K562 (cell line): Measurements from ENCODE around the gene PDHB. TPM values are rescaled to one million over a fixed set of nuclear protein-coding genes. Genes with fewer than 3 reads are reported as not detected.

Experiments
- ATAC-seq: fragments of 200-7000 bp; cut with Tn5 transposase; 3 replicates; pipeline ENCODE4 v1.9.1; 2020; ENCODE audit warnings: moderate library complexity
- BruUV-seq: library from RNA; stranded (reverse); fragments of 400-500 nt; replicated peaks from 2 replicates; lab custom pipeline; 2021; lab: Mats Ljungman, UMichigan
- CTCF ChIA-PET: fragments of 300-600 bp; formaldehyde crosslinking; extraction: SDS; loops from one replicate; lab custom pipeline; 2021; ENCODE audit warnings: low intra/inter-chr PET ratio; lab: Yijun Ruan, JAX
- POLR2A ChIA-PET: fragments of 300-600, 350-650 bp; sonication (Branson Sonifier 250); formaldehyde crosslinking; extraction: SDS; loops from one replicate; lab custom pipeline; 2021; ENCODE audit warnings: antibody characterized with exemption, inconsistent platforms; lab: Yijun Ruan, JAX
- DNase-seq, 4 experiments: peaks; one replicate each; pipeline versions ENCODE4 v3.0.0 to v3.0.0-alpha.2; 2011 to 2018; ENCODE audit warnings: low spot score in 3 of 4, mixed read lengths in 3 of 4; ENCODE audit errors: extremely low read depth in 1 of 4
- FAIRE-seq: peaks from 2 replicates; lab custom pipeline; 2011; peaks lifted over from hg19 to GRCh38; lab: Jason Lieb, UNC
- H2AFZ ChIP-seq: 2 replicates; pipeline ENCODE4 v1.6.0; 2011; ENCODE audit warnings: low read depth, low read length, control low read depth, inconsistent platforms
- H3K27ac ChIP-seq: fragments of 200-600 bp; 3 replicates; pipeline ENCODE4 v1.8.0; 2011; ENCODE audit warnings: low read depth, mild to moderate bottlenecking, control low read depth, inconsistent platforms, low read length, moderate library complexity, mixed read lengths; ENCODE audit errors: extremely low read depth
- H3K27me3 ChIP-seq, 2 experiments: fragments of 300-600 bp in 1 of 2; 2 replicates in 1 of 2; 3 replicates in 1 of 2; pipeline versions ENCODE4 v1.6.0 to v1.8.0; 2011; ENCODE audit warnings: inconsistent platforms in 2 of 2, low read length in 2 of 2, mild to moderate bottlenecking in 1 of 2, mixed read lengths in 1 of 2, moderate library complexity in 1 of 2; ENCODE audit not compliant: control insufficient read depth in 2 of 2, insufficient read depth in 2 of 2
- H3K36me3 ChIP-seq: fragments of 300-600 bp; 3 replicates; pipeline ENCODE4 v1.8.0; 2011; ENCODE audit warnings: mild to moderate bottlenecking, low read length, inconsistent platforms; ENCODE audit not compliant: control insufficient read depth, insufficient read depth
- H3K4me1 ChIP-seq, 2 experiments: fragments of 200-600 bp in 1 of 2; replicated peaks in 1 of 2; 2 replicates in 1 of 2; 3 replicates in 1 of 2; pipeline versions ENCODE4 v1.5.1 to v1.8.0; 2011; ENCODE audit warnings: inconsistent platforms in 2 of 2, low read length in 2 of 2, mild to moderate bottlenecking in 1 of 2, mixed read lengths in 1 of 2, moderate library complexity in 1 of 2; ENCODE audit not compliant: control insufficient read depth in 2 of 2, insufficient read depth in 2 of 2
- H3K4me2 ChIP-seq: 2 replicates; pipeline ENCODE4 v1.6.1; 2011; ENCODE audit warnings: low read length, control low read depth, inconsistent platforms, mixed read lengths; ENCODE audit not compliant: insufficient read depth
- H3K4me3 ChIP-seq: fragments of 200-600 bp; sonication (generic), shearing (Covaris generic); 2 replicates; pipeline ENCODE4 v1.5.1; 2016; ENCODE audit warnings: control low read depth, inconsistent platforms
- H3K79me2 ChIP-seq: fragments of 200-600 bp; 3 replicates; pipeline ENCODE4 v1.8.0; 2011; ENCODE audit warnings: low read length, inconsistent platforms; ENCODE audit not compliant: control insufficient read depth, insufficient read depth
- H3K9ac ChIP-seq, 2 experiments: 2 replicates each; pipeline versions ENCODE4 v1.6.0 to v1.6.1; 2011; ENCODE audit warnings: low read depth in 2 of 2, low read length in 2 of 2, control low read depth in 1 of 2, inconsistent platforms in 1 of 2, mild to moderate bottlenecking in 1 of 2, mixed read lengths in 1 of 2; ENCODE audit not compliant: insufficient read depth in 1 of 2
- H3K9me1 ChIP-seq: one replicate; pipeline ENCODE4 v1.6.0; 2011; ENCODE audit warnings: inconsistent platforms, mild to moderate bottlenecking, low read length, moderate library complexity; ENCODE audit not compliant: control insufficient read depth, insufficient read depth
- H3K9me3 ChIP-seq: replicated peaks from 2 replicates; pipeline ENCODE4 v1.5.1; 2011; ENCODE audit warnings: low read depth, low read length, inconsistent platforms; ENCODE audit not compliant: control insufficient read depth, insufficient read depth
- H4K20me1 ChIP-seq: replicated peaks from 2 replicates; pipeline ENCODE4 v1.6.1; 2011; ENCODE audit warnings: low read length, inconsistent platforms, mixed read lengths; ENCODE audit not compliant: control insufficient read depth, insufficient read depth
- ARID2 ChIP-seq: fragments of 450-650 bp; IDR thresholded peaks from 2 replicates; pipeline ENCODE4 v1.6.1; 2017; ENCODE audit warnings: antibody characterized with exemption, mild to moderate bottlenecking
- BACH1 ChIP-seq: fragments of 200-800 bp; sonication (Bioruptor generic); IDR thresholded peaks from 2 replicates; pipeline ENCODE4 v1.6.1; 2016; ENCODE audit warnings: missing genetic modification characterization, missing compliant biosample characterization
- CBFA2T3 ChIP-seq: fragments of 450-650 bp; IDR thresholded peaks from 2 replicates; pipeline ENCODE4 v1.6.1; 2017
- CREM ChIP-seq: IDR thresholded peaks from 2 replicates; pipeline ENCODE4 v1.6.1; 2014; ENCODE audit warnings: antibody characterized with exemption, low read depth
- EP300 ChIP-seq: IDR thresholded peaks from 2 replicates; pipeline ENCODE4 v1.6.1; 2012; ENCODE audit warnings: low read length, improper control_type of control experiment
- FOXK1 ChIP-seq: sonication (generic); formaldehyde crosslinking; IDR thresholded peaks from 2 replicates; pipeline ENCODE4 v1.8.0; 2022; ENCODE audit warnings: missing genetic modification reagents, mild to moderate bottlenecking, borderline replicate concordance
- FUS ChIP-seq: fragments of 200-400 bp; formaldehyde crosslinking; optimal IDR thresholded peaks from 2 replicates; pipeline ENCODE3; 2017; ENCODE audit warnings: low read depth, low read length
- HBP1 ChIP-seq: fragments of 450-650 bp; formaldehyde crosslinking; IDR thresholded peaks from 2 replicates; pipeline ENCODE4 v1.4.0; 2022; ENCODE audit warnings: missing genetic modification characterization
- JUNB ChIP-seq: fragments of 450-650 bp; formaldehyde crosslinking; conservative IDR thresholded peaks from 2 replicates; pipeline ENCODE4 v1.4.0; 2020; ENCODE audit warnings: mild to moderate bottlenecking
- MAFF ChIP-seq: IDR thresholded peaks from 2 replicates; pipeline ENCODE4 v1.6.1; 2012; ENCODE audit warnings: low read length, improper control_type of control experiment
- MED1 ChIP-seq: sonication (generic); formaldehyde crosslinking; IDR thresholded peaks from 2 replicates; pipeline ENCODE4 v1.8.1; 2023; ENCODE audit warnings: missing genetic modification reagents, borderline replicate concordance
- MTF1 ChIP-seq: fragments of 250-450 bp; sonication (Bioruptor Pico); IDR thresholded peaks from 2 replicates; pipeline ENCODE4 v1.9.0; 2021; ENCODE audit warnings: moderate library complexity, mild to moderate bottlenecking, inconsistent platforms, borderline replicate concordance
- MXD1 ChIP-seq: fragments of 250-450 bp; sonication (Bioruptor Pico); IDR thresholded peaks from 2 replicates; pipeline ENCODE4 v1.8.0; 2021; ENCODE audit warnings: borderline replicate concordance, mild to moderate bottlenecking, moderate library complexity; ENCODE audit not compliant: poor library complexity, severe bottlenecking
- RBFOX2 ChIP-seq: fragments of 200-400 bp; formaldehyde crosslinking; IDR thresholded peaks from 2 replicates; pipeline ENCODE4 v1.6.1; 2017; ENCODE audit warnings: low read depth, mild to moderate bottlenecking, low read length, moderate library complexity
- RUNX1 ChIP-seq: sonication (generic); IDR thresholded peaks from 2 replicates; pipeline ENCODE4 v1.6.1; 2016; ENCODE audit warnings: antibody characterized with exemption, low read depth
- ZBTB2 ChIP-seq: fragments of 450-650 bp; IDR thresholded peaks from 2 replicates; pipeline ENCODE4 v1.6.1; 2016; ENCODE audit warnings: antibody characterized with exemption
- ZNF134 ChIP-seq: fragments of 250-450 bp; sonication (Bioruptor Pico); conservative IDR thresholded peaks from 2 replicates; pipeline ENCODE4 v1.4.0; 2020
- ZNF696 ChIP-seq: fragments of 250-450 bp; sonication (Bioruptor Pico); conservative IDR thresholded peaks from 2 replicates; pipeline ENCODE4 v1.4.0; 2020; ENCODE audit warnings: mild to moderate bottlenecking, moderate library complexity
- WGBS: fragments of 100-300 bp; shearing (Covaris generic); methylation state at CpG from one replicate; pipeline ENCODE4 v1.1.6; 2016; ENCODE audit warnings: low coverage, mixed read lengths; ENCODE audit not compliant: insufficient coverage; ENCODE audit errors: missing lambda C conversion rate; 5-methylcytosine and 5-hydroxymethylcytosine counted together
- in situ Hi-C: fragments of 300-500 bp; cut with MboI; formaldehyde crosslinking; loops from 4 replicates; pipeline ENCODE4 v1.15.0; 2018; ENCODE audit warnings: inconsistent platforms, mixed read lengths
- intact Hi-C: fragments of 100-400 bp; cut with micrococcal nuclease; formaldehyde crosslinking; loops from 2 replicates; pipeline ENCODE4 v1.14.2; 2022
- polyA plus RNA-seq, 8 experiments: library from polyadenylated mRNA; depleted of rRNA in 4 of 8; stranded (reverse) in 5 of 8; unstranded in 3 of 8; fragments of >200 nt; fragmentation: Nextera tagmentation in 2 of 8; fragmentation: Illumina TruSeq in 1 of 8; extraction: Ambion mirVana in 2 of 8; extraction: Trizol in 1 of 8; gene quantifications; 2 replicates each; pipeline versions ENCODE4 v1.2.1 to v1.2.3, GENCODE V29; 2011 to 2014; ENCODE audit warnings: inconsistent platforms in 1 of 8, missing spikeins in 1 of 8
- total RNA-seq, 7 experiments: library from RNA; depleted of rRNA in 6 of 7; stranded (reverse); fragments of >200 nt in 6 of 7; fragmentation: Illumina TruSeq in 2 of 7; extraction: Trizol in 2 of 7; gene quantifications; 2 replicates each; pipeline versions ENCODE4 v1.2.1 to v1.2.3, GENCODE V29; 2011 to 2021; ENCODE audit warnings: low replicate concordance in 1 of 7

Gene PDHB
- total and polyA plus RNA-seq, 9 of the 15 experiments (the other 6 are each of a cell fraction or from before 2014, with no cell fraction given) = 51.2 to 178 (median 85.2) TPM

GRCh38 chr3:58418227-58418626 lies 15.4 kb downstream of the PDHB start (continued):
- TF ChIP-seq MXD1 (CRISPR knock-in tag) (no peak), BACH1 (tag) (no peak), EP300 (no peak), FOXK1 (CRISPR knock-in tag) (no peak), ZNF134 (no peak), FUS (no peak), JUNB (CRISPR knock-in tag) (no peak), MAFF (no peak)

GRCh38 chr3:58417075-58417474 lies 16.6 kb downstream of the PDHB start:
- Histone ChIP-seq H4K20me1 (no peaks in the 10 kb centered on the region), H3K4me3 (no peak overlapping the region), H3K79me2 (no peaks in the 10 kb centered on the region), H3K27me3 (no peaks in the 10 kb centered on the region), H3K4me1 (peaks cover 0 to 6% of the 10 kb centered on the region in 2 experiments; a peak in 3 of 5 replicates), H3K9ac (no peak overlapping the region), H3K4me2 (no peak overlapping the region), H3K36me3 (peaks cover 9% of the 10 kb centered on the region; the same call in 2 of the 3 replicates), H3K27ac (no peak overlapping the region), H3K9me1 (no peaks in the 10 kb centered on the region), H3K9me3 (no peaks in the 10 kb centered on the region), H2AFZ (no peak overlapping the region)
- ChIA-PET CTCF (no interaction called here), POLR2A (interaction anchor here (2.9 kb wide), 1 partner anchor 12 kb away, joined by 7 read pairs; no protein-coding TSS in a partner anchor)
- DNase-seq (no peak), FAIRE-seq (no peak), ATAC-seq (no peak)
- in situ Hi-C loops = loop anchor here (10.0 kb wide), 1 partner anchor 232 kb away; no protein-coding TSS in a partner anchor
- intact Hi-C loops = no loop called here
- 82% methylated on average over 2 of the region's 2 CpGs for WGBS
- no TSS peak for BruUV-seq
- no peak for TF ChIP-seq ZNF696
- TF ChIP-seq CBFA2T3 = no peak
- TF ChIP-seq RBFOX2 = no peak
- TF ChIP-seq RUNX1 = no peak
- no peak for TF ChIP-seq ZBTB2
- TF ChIP-seq ARID2 = no peak
- TF ChIP-seq HBP1 (CRISPR knock-in tag) = no peak
- TF ChIP-seq MTF1 = no peak
- TF ChIP-seq MED1 = no peak
- no peak for TF ChIP-seq CREM
- TF ChIP-seq, all 486 proteins: peak for 0
